Spleen (tissue), 13 donors: ENCODE results near the gene ZRANB1. TPM values are rescaled to one million over a fixed set of nuclear protein-coding genes. Genes with fewer than 3 reads are reported as not detected.

Source experiments
- DNase-seq: peaks from one replicate; pipeline ENCODE4 v3.0.0-alpha.2; 2020
- H3K27ac ChIP-seq, 8 donors: fragments of 200-600 bp; sonication (generic) in 7 of 8; 1 replicate in 4 of 8; 2 replicates in 4 of 8; pipeline versions ENCODE4 v1.5.0 to v1.8.0; 2016 to 2021; ENCODE audit warnings: inconsistent platforms in 4 of 8, mild to moderate bottlenecking in 4 of 8, moderate library complexity in 1 of 8
- H3K27me3 ChIP-seq, 7 donors: fragments of 200-600 bp; sonication (generic) in 6 of 7; replicated peaks in 1 of 7; 1 replicate in 4 of 7; 2 replicates in 3 of 7; pipeline versions ENCODE4 v1.5.0 to v1.8.0; 2016 to 2021; ENCODE audit warnings: inconsistent platforms in 3 of 7, mild to moderate bottlenecking in 1 of 7
- H3K36me3 ChIP-seq, 6 donors: fragments of 200-600 bp; sonication (generic) in 5 of 6; 1 replicate in 4 of 6; 2 replicates in 2 of 6; pipeline versions ENCODE4 v1.5.0 to v1.8.0; 2016 to 2021; ENCODE audit warnings: inconsistent platforms in 2 of 6
- H3K4me1 ChIP-seq, 6 donors: fragments of 200-600 bp; sonication (generic) in 5 of 6; 1 replicate in 3 of 6; 2 replicates in 3 of 6; pipeline versions ENCODE4 v1.5.0 to v1.8.0; 2016 to 2021; ENCODE audit warnings: inconsistent platforms in 3 of 6
- H3K4me3 ChIP-seq, 8 donors: fragments of 200-600 bp; sonication (generic) in 7 of 8; 1 replicate in 4 of 8; 2 replicates in 4 of 8; pipeline versions ENCODE4 v1.5.0 to v1.8.0; 2016 to 2021; ENCODE audit warnings: inconsistent platforms in 4 of 8, mild to moderate bottlenecking in 4 of 8, moderate library complexity in 2 of 8
- H3K9me3 ChIP-seq, 8 donors: fragments of 200-600 bp; sonication (generic) in 7 of 8; 1 replicate in 4 of 8; 2 replicates in 4 of 8; pipeline versions ENCODE4 v1.5.0 to v1.8.0; 2016 to 2021; ENCODE audit warnings: inconsistent platforms in 4 of 8
- CTCF ChIP-seq, 11 experiments: fragments of 200-600 bp in 7 of 11; fragments of 450-650 bp in 4 of 11; sonication (generic) in 4 of 11; IDR thresholded peaks in 8 of 11; conservative IDR thresholded peaks in 3 of 11; 1 replicate in 7 of 11; 2 replicates in 4 of 11; pipeline versions ENCODE4 v1.4.0 to v1.8.0; 2016 to 2021; ENCODE audit warnings: antibody characterized with exemption in 11 of 11, inconsistent platforms in 4 of 11, mild to moderate bottlenecking in 1 of 11
- POLR2A ChIP-seq, 3 donors: fragments of 450-650 bp; IDR thresholded peaks; one replicate each; pipeline ENCODE4 v1.5.1; 2017; ENCODE audit warnings: antibody characterized with exemption in 3 of 3, mild to moderate bottlenecking in 1 of 3
- POLR2AphosphoS5 ChIP-seq, 3 donors: sonication (generic); formaldehyde crosslinking; IDR thresholded peaks; one replicate each; pipeline ENCODE4 v1.5.1; 2017; ENCODE audit warnings: antibody characterized with exemption in 3 of 3
- WGBS, 5 donors: extraction: QIAGEN DNeasy Blood & Tissue Kit in 3 of 5; methylation state at CpG; one replicate each; pipeline versions ENCODE4 v1.1.5 to v1.1.7; 2013 to 2018; 5-methylcytosine and 5-hydroxymethylcytosine counted together
- intact Hi-C: fragments of 100-400 bp; cut with DNase I; formaldehyde crosslinking; loops from one replicate; pipeline ENCODE4 v1.15.0; 2023; ENCODE audit warnings: low total_unique reads
- long read RNA-seq, 2 donors: transcript quantifications; one replicate each; lab custom pipeline, GENCODE V29; 2026
- polyA plus RNA-seq, 3 donors: library from polyadenylated mRNA; stranded (reverse); fragments of 200-250 nt; gene quantifications; one replicate each; pipeline ENCODE4 v1.2.1, GENCODE V29; 2013
- total RNA-seq, 7 donors: library from RNA; depleted of rRNA in 3 of 7; stranded (reverse); fragments of >200 nt in 3 of 7; fragmentation: NEBNext Ultra II Directional in 4 of 7; extraction: Animal tissue kit (Norgen Biotek cat#: 25700) in 4 of 7; gene quantifications; one replicate each; pipeline versions ENCODE4 v1.1.0 to v1.2.1, GENCODE V29; 2016 to 2021
- donor health status: healthy with polysubstance abuse.
- donor health status: DM: no; HTN: no; CAD: no; lungs with moderate emphysema.
- donor health status: DM: no; HTN: no; CAD: no.
- donor health status: Bipolar disorder and iron deficiency.
- donor health status: healthy.
- donor health status: DM: no; HTN: no; CAD: no.
- donor health status: DM: yes; HTN: yes; CAD: no.

Gene ZRANB1
- total RNA-seq: 10 to 100 TPM; 16.1 to 28.8 (median 20.3) TPM
- 1 to 10 TPM; 5.0 to 8.0 (median 5.3) TPM for polyA plus RNA-seq
- long read RNA-seq, donor 1, full-length matches to known transcripts: 6 of 11 reads
- long read RNA-seq, donor 1, partial matches to known transcripts: 0 of 11 reads
- long read RNA-seq, donor 1, other reads (novel, unspliced or antisense): 5 of 11 reads
- long read RNA-seq, donor 2, full-length matches to known transcripts: 2 of 2 reads
- long read RNA-seq, donor 2, partial matches to known transcripts: 0 of 2 reads
- long read RNA-seq, donor 2, other reads (novel, unspliced or antisense): 0 of 2 reads

DNA sequence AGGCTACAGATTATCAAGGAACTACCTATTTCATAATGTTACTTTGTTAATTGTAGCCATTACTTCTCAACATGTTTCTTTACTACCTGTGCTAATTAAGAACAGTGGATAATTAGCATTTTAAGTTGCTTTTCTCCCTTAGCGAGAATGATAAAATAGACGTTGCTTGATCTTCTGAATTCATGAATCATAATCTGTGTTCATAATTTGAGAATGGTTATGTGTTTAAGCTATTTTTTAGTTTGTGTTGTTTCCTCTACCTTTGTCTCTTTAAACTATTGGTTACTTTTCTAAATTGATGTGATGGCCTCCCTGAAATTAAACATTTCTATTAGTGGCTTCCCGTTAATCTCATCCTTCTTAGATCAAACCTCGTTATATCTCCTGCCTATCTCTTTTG lies at the start of gene ZRANB1:
Gene ZRANB1, plus strand, starts transcription at position 301 of the 400 bp plus-strand sequence. CDS start 371 bp downstream, outside the sequence.
- Histone ChIP-seq H3K4me3 (no peak within 1 kb of the TSS), H3K27me3 (no peaks in the 10 kb centered on the region), H3K9me3 (no peaks in the 10 kb centered on the region), H3K4me1 (peaks cover 11 to 84% (median 56%) of the 10 kb centered on the region in 6 donors), H3K27ac (peak within 1 kb of the TSS in 2 of 8 donors; percentile 10 to 24), H3K36me3 (peaks cover 0 to 17% (median 0%) of the 10 kb centered on the region in 6 donors)
- TF ChIP-seq POLR2AphosphoS5 (IDR thresholded peaks at IDR 0.05) (no peak), CTCF (IDR thresholded peaks at IDR 0.05 in 8 of 11, conservative IDR thresholded peaks at IDR 0.05 in 3 of 11) (no peak), POLR2A (IDR thresholded peaks at IDR 0.05) (no peak)
- no peak for DNase-seq
- intact Hi-C loops: no loop called here
- 81 to 90% (median 86%) methylated on average over 4 of the region's 4 CpGs for WGBS, 5 donors

DNA sequence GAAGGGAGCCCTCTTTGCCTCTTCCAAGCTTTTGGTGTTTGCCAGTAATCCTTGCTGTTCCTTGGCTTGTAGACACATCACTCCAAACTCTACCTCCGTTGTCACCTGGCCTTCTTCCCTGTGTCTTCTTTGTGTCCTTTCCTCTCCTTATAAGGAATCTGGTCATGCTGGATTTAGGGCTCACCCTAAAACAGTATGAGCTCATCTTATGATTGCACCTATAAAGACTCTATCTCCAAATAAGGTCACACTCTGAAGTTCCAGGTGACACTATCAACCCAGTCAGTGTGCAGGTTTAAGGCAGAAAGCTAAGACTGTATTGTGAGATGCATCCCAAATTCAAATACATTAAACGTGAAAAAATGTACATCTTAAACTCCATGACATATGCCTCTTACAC lies 49.0 kb upstream of the ZRANB1 start:
- intact Hi-C loops: no loop called here
- H3K9me3 ChIP-seq: no peaks in the 10 kb centered on the region
- WGBS, 5 donors: 83 to 91% (median 89%) methylated on average over 2 of the region's 2 CpGs
- H3K4me3 ChIP-seq: no peak overlapping the region
- peaks cover 0 to 11% (median 0%) of the 10 kb centered on the region in 7 donors for H3K27me3 ChIP-seq
- DNase-seq: no peak
- TF ChIP-seq POLR2A (IDR thresholded peaks at IDR 0.05) (no peak), CTCF (IDR thresholded peaks at IDR 0.05 in 8 of 11, conservative IDR thresholded peaks at IDR 0.05 in 3 of 11) (no peak), POLR2AphosphoS5 (IDR thresholded peaks at IDR 0.05) (no peak)
- no peaks in the 10 kb centered on the region for H3K4me1 ChIP-seq
- no peak overlapping the region for H3K27ac ChIP-seq
- H3K36me3 ChIP-seq: no peaks in the 10 kb centered on the region

- WGBS, 5 donors: 89 to 94% (median 90%) methylated on average over 13 of the region's 13 CpGs
- H3K9me3 ChIP-seq: no peaks in the 10 kb centered on the region
- H3K27ac ChIP-seq: no peak overlapping the region
- intact Hi-C loops: no loop called here
- no peak overlapping the region for H3K4me3 ChIP-seq
- TF ChIP-seq CTCF (IDR thresholded peaks at IDR 0.05 in 8 of 11, conservative IDR thresholded peaks at IDR 0.05 in 3 of 11) (no peak), POLR2AphosphoS5 (IDR thresholded peaks at IDR 0.05) (no peak)
- H3K36me3 ChIP-seq: no peaks in the 10 kb centered on the region
- DNase-seq: no peak
- peaks cover 0 to 19% (median 0%) of the 10 kb centered on the region in 7 donors for H3K27me3 ChIP-seq
- no peaks in the 10 kb centered on the region for H3K4me1 ChIP-seq
Measured at GRCh38 chr10:124894569-124895215, 47.2 kb upstream of the ZRANB1 start.

DNA sequence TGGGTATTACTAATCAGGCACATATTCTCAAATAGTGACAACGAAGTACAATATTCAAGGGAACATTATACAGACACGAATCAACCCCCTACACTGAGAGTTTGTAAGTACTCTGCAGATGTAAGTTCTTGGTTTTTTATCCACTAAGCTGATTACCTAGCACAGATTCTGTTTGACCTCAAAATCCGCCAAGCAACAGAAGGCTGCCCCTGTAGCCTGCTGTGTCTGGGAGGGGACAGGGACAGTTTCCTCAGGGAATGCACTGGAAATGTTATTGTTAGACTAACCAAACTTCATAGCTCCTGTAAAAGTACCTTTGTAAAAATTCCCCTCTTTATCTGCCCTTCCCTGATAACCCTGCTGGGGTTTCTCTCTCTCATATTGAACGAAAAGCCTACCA lies 45.2 kb upstream of the ZRANB1 start:
- TF ChIP-seq POLR2AphosphoS5 (IDR thresholded peaks at IDR 0.05): no peak
- no peak for TF ChIP-seq POLR2A (IDR thresholded peaks at IDR 0.05)
- TF ChIP-seq CTCF (IDR thresholded peaks at IDR 0.05 in 8 of 11, conservative IDR thresholded peaks at IDR 0.05 in 3 of 11): no peak
- Histone ChIP-seq H3K36me3 (no peaks in the 10 kb centered on the region), H3K4me3 (no peak overlapping the region), H3K27me3 (peaks cover 0 to 26% (median 0%) of the 10 kb centered on the region in 7 donors), H3K4me1 (no peaks in the 10 kb centered on the region), H3K27ac (no peak overlapping the region), H3K9me3 (no peaks in the 10 kb centered on the region)
- intact Hi-C loops: no loop called here
- DNase-seq: no peak
- 69 to 86% (median 73%) methylated on average over 4 of the region's 4 CpGs for WGBS, 5 donors
